ENCODE data around the gene PRKCSH. TPM values are rescaled to one million over a fixed set of nuclear protein-coding genes. Genes with fewer than 3 reads are reported as not detected.

The PRKCSH gene
- total and polyA plus RNA-seq, 2 experiments from 2014 or later = 85.3 to 130 TPM

DNA sequence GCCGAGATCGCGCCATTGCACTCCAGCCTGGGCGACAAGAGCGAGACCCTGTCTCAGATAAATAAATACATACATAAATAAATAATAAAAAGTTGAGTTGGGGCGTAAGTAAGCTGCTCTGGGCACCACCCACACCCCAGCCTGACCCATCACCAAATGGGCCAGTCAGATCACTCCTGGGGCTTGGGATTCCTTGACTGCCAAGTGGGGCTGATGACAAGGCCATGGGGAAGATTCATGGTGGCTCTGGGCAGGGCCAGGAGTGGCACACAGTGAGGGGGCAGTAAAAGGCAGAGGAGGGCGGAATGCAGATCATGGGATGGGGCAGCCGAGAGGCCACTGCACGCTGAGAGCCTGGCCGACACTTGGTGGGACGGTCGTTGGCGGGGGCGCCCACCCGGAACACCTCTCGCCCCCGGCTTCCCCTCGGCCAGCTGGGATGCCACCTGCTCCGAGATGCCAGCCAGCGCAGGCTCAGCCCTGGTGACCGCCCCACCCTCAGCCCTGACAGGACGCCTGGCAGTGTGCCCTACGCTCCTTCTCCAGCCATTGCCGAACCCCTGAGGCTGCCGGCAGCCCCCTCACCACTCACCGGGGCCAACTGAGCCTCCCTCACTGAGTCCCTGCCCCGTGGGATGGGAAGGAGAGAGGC lies 59.3 kb downstream of the PRKCSH start:
- H3K36me3 Mint-ChIP-seq (ENCODE audit: low read depth) = peaks cover 8% of the 10 kb centered on the region; the same call in 2 of the 3 replicates
- H3K27me3 Mint-ChIP-seq (ENCODE audit: insufficient read depth, low read depth, poor library complexity) = peaks cover 5% of the 10 kb centered on the region
- Histone ChIP-seq H3K79me2 (replicated peaks; ENCODE audit: insufficient read depth) (no peaks in the 10 kb centered on the region), H3K36me3 (ENCODE audit: insufficient read depth) (no peaks in the 10 kb centered on the region), H3K27me3 (ENCODE audit: insufficient read depth) (no peaks in the 10 kb centered on the region), H3K27ac (ENCODE audit: low read depth) (no peak overlapping the region), H3K4me2 (no peak overlapping the region), H2AFZ (no peak overlapping the region), H3F3A (replicated peaks; ENCODE audit: low read depth) (0 out of 2 replicates have a peak, but pooled peaks cover 2% of the 10 kb centered on the region), H3K9me2 (ENCODE audit: insufficient read depth) (no peaks in the 10 kb centered on the region), H3K4me3 (no peak overlapping the region), H3K4me1 (ENCODE audit: insufficient read depth) (no peaks in the 10 kb centered on the region), H4K20me1 (replicated peaks; ENCODE audit: insufficient read depth) (no peaks in the 10 kb centered on the region)
- TF ChIP-seq, protein P1, sequence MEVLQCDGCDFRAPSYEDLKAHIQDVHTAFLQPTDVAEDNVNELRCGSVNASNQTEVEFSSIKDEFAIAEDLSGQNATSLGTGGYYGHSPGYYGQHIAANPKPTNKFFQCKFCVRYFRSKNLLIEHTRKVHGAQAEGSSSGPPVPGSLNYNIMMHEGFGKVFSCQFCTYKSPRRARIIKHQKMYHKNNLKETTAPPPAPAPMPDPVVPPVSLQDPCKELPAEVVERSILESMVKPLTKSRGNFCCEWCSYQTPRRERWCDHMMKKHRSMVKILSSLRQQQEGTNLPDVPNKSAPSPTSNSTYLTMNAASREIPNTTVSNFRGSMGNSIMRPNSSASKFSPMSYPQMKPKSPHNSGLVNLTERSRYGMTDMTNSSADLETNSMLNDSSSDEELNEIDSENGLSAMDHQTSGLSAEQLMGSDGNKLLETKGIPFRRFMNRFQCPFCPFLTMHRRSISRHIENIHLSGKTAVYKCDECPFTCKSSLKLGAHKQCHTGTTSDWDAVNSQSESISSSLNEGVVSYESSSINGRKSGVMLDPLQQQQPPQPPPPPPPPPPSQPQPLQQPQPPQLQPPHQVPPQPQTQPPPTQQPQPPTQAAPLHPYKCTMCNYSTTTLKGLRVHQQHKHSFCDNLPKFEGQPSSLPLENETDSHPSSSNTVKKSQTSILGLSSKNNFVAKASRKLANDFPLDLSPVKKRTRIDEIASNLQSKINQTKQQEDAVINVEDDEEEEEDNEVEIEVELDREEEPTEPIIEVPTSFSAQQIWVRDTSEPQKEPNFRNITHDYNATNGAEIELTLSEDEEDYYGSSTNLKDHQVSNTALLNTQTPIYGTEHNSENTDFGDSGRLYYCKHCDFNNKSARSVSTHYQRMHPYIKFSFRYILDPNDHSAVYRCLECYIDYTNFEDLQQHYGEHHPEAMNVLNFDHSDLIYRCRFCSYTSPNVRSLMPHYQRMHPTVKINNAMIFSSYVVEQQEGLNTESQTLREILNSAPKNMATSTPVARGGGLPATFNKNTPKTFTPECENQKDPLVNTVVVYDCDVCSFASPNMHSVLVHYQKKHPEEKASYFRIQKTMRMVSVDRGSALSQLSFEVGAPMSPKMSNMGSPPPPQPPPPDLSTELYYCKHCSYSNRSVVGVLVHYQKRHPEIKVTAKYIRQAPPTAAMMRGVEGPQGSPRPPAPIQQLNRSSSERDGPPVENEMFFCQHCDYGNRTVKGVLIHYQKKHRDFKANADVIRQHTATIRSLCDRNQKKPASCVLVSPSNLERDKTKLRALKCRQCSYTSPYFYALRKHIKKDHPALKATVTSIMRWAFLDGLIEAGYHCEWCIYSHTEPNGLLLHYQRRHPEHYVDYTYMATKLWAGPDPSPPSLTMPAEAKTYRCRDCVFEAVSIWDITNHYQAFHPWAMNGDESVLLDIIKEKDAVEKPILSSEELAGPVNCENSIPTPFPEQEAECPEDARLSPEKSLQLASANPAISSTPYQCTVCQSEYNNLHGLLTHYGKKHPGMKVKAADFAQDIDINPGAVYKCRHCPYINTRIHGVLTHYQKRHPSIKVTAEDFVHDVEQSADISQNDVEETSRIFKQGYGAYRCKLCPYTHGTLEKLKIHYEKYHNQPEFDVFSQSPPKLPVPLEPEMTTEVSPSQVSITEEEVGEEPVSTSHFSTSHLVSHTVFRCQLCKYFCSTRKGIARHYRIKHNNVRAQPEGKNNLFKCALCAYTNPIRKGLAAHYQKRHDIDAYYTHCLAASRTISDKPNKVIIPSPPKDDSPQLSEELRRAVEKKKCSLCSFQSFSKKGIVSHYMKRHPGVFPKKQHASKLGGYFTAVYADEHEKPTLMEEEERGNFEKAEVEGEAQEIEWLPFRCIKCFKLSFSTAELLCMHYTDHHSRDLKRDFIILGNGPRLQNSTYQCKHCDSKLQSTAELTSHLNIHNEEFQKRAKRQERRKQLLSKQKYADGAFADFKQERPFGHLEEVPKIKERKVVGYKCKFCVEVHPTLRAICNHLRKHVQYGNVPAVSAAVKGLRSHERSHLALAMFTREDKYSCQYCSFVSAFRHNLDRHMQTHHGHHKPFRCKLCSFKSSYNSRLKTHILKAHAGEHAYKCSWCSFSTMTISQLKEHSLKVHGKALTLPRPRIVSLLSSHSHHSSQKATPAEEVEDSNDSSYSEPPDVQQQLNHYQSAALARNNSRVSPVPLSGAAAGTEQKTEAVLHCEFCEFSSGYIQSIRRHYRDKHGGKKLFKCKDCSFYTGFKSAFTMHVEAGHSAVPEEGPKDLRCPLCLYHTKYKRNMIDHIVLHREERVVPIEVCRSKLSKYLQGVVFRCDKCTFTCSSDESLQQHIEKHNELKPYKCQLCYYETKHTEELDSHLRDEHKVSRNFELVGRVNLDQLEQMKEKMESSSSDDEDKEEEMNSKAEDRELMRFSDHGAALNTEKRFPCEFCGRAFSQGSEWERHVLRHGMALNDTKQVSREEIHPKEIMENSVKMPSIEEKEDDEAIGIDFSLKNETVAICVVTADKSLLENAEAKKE (CRISPR knock-in tag; IDR thresholded peaks at IDR 0.05) = no peak
- TF ChIP-seq, protein P2, sequence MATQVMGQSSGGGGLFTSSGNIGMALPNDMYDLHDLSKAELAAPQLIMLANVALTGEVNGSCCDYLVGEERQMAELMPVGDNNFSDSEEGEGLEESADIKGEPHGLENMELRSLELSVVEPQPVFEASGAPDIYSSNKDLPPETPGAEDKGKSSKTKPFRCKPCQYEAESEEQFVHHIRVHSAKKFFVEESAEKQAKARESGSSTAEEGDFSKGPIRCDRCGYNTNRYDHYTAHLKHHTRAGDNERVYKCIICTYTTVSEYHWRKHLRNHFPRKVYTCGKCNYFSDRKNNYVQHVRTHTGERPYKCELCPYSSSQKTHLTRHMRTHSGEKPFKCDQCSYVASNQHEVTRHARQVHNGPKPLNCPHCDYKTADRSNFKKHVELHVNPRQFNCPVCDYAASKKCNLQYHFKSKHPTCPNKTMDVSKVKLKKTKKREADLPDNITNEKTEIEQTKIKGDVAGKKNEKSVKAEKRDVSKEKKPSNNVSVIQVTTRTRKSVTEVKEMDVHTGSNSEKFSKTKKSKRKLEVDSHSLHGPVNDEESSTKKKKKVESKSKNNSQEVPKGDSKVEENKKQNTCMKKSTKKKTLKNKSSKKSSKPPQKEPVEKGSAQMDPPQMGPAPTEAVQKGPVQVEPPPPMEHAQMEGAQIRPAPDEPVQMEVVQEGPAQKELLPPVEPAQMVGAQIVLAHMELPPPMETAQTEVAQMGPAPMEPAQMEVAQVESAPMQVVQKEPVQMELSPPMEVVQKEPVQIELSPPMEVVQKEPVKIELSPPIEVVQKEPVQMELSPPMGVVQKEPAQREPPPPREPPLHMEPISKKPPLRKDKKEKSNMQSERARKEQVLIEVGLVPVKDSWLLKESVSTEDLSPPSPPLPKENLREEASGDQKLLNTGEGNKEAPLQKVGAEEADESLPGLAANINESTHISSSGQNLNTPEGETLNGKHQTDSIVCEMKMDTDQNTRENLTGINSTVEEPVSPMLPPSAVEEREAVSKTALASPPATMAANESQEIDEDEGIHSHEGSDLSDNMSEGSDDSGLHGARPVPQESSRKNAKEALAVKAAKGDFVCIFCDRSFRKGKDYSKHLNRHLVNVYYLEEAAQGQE (IDR thresholded peaks at IDR 0.05; ENCODE audit: unreplicated experiment) = no peak
- TF ChIP-seq ETS1 (IDR thresholded peaks at IDR 0.05) (no peak), NANOG (IDR thresholded peaks at IDR 0.05; ENCODE audit: borderline replicate concordance) (no peak), POLR2AphosphoS5 (IDR thresholded peaks at IDR 0.05; ENCODE audit: low read depth) (no peak), STAT1 (IDR thresholded peaks at IDR 0.05; ENCODE audit: unreplicated experiment) (no peak), ZNF331 (CRISPR knock-in tag; IDR thresholded peaks at IDR 0.05; ENCODE audit: low read depth) (no peak), CREB1 (CRISPR knock-in tag; IDR thresholded peaks at IDR 0.05; ENCODE audit: low read depth) (no peak), EZH2 (IDR thresholded peaks at IDR 0.05; ENCODE audit: low read depth, unreplicated experiment) (no peak), EZH2phosphoT487 (IDR thresholded peaks at IDR 0.05; ENCODE audit: unreplicated experiment) (no peak), ZNF114 (CRISPR knock-in tag; IDR thresholded peaks at IDR 0.05) (no peak)
- TF ChIP-seq, protein P3, sequence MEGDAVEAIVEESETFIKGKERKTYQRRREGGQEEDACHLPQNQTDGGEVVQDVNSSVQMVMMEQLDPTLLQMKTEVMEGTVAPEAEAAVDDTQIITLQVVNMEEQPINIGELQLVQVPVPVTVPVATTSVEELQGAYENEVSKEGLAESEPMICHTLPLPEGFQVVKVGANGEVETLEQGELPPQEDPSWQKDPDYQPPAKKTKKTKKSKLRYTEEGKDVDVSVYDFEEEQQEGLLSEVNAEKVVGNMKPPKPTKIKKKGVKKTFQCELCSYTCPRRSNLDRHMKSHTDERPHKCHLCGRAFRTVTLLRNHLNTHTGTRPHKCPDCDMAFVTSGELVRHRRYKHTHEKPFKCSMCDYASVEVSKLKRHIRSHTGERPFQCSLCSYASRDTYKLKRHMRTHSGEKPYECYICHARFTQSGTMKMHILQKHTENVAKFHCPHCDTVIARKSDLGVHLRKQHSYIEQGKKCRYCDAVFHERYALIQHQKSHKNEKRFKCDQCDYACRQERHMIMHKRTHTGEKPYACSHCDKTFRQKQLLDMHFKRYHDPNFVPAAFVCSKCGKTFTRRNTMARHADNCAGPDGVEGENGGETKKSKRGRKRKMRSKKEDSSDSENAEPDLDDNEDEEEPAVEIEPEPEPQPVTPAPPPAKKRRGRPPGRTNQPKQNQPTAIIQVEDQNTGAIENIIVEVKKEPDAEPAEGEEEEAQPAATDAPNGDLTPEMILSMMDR (conservative IDR thresholded peaks at IDR 0.05; ENCODE audit: low read depth in 2 of 2) = no peak
- no peak overlapping the region for H3K4me3 Mint-ChIP-seq
- DNase-seq (ENCODE audit: low spot score) (no peak), ATAC-seq (no peak)
- no peaks in the 10 kb centered on the region; the same call in 2 of the 3 replicates for H3K9me3 Mint-ChIP-seq
- no peak overlapping the region for H3K27ac Mint-ChIP-seq
- no peaks in the 10 kb centered on the region for H3K4me1 Mint-ChIP-seq

Data from GM23338 (cell line).